NCI-H1048 (cell line): ENCODE data around the gene SPDYE1.
"Not testable (repeated sequence)": the region's sequence is repeated elsewhere in the genome, so short reads cannot be mapped to it uniquely, and the experiment has no call there.

Experiments
- DNase-seq: peaks from one replicate; lab custom pipeline; 2025; lab: John Stamatoyannopoulos, UW

Gene SPDYE1

GRCh38 chr7:43997532-43997931 is at the start of gene SPDYE1:
Gene SPDYE1, plus strand, starts transcription at chr7:43997897. Its CDS starts 2,053 bp downstream, at chr7:43999950.
- DNase-seq, result not testable (repeated sequence)

GRCh38 chr7:43952028-43952427 is 45.7 kb upstream of the SPDYE1 start:
- no peak for DNase-seq

GRCh38 chr7:43953071-43953470 is 44.6 kb upstream of the SPDYE1 start:
- no peak for DNase-seq

GRCh38 chr7:43954524-43955228 is 43.0 kb upstream of the SPDYE1 start:
- no peak for DNase-seq

GRCh38 chr7:43956027-43956426 is 41.7 kb upstream of the SPDYE1 start:
- DNase-seq, result no peak

GRCh38 chr7:43960933-43961332 is 36.8 kb upstream of the SPDYE1 start:
- DNase-seq, result no peak

- DNase-seq, result not testable (repeated sequence)
Observed at GRCh38 chr7:43966392-43966791, 31.3 kb upstream of the SPDYE1 start.

GRCh38 chr7:43968172-43969040 is 29.3 kb upstream of the SPDYE1 start:
- DNase-seq, result not testable (repeated sequence)

GRCh38 chr7:43969586-43969985 is 28.1 kb upstream of the SPDYE1 start:
- not testable (repeated sequence) for DNase-seq

- DNase-seq, result not testable (repeated sequence)
Observed at GRCh38 chr7:43970698-43971097, 27.0 kb upstream of the SPDYE1 start.

- DNase-seq, result not testable (repeated sequence)
Observed at GRCh38 chr7:43974033-43974573, 23.6 kb upstream of the SPDYE1 start.

GRCh38 chr7:43974725-43975482 is 22.8 kb upstream of the SPDYE1 start:
- not testable (repeated sequence) for DNase-seq

- DNase-seq, result no peak
Observed at GRCh38 chr7:43977525-43977924, 20.2 kb upstream of the SPDYE1 start.

GRCh38 chr7:43978102-43978501 is 19.6 kb upstream of the SPDYE1 start:
- not testable (repeated sequence) for DNase-seq

- DNase-seq, result not testable (repeated sequence)
Observed at GRCh38 chr7:43982848-43983247, 14.8 kb upstream of the SPDYE1 start.

- DNase-seq, result not testable (repeated sequence)
Observed at GRCh38 chr7:43983736-43984135, 14.0 kb upstream of the SPDYE1 start.

GRCh38 chr7:43985904-43986864 is 11.5 kb upstream of the SPDYE1 start:
- DNase-seq, result not testable (repeated sequence)

GRCh38 chr7:43987476-43987875 is 10.2 kb upstream of the SPDYE1 start:
- not testable (repeated sequence) for DNase-seq

- DNase-seq, result not testable (repeated sequence)
Observed at GRCh38 chr7:43990011-43990585, 7.6 kb upstream of the SPDYE1 start.

GRCh38 chr7:43990829-43991228 is 6.9 kb upstream of the SPDYE1 start:
- not testable (repeated sequence) for DNase-seq
